OCI-LY3 (cell line): Measurements from ENCODE around the gene MYOF.

Experiments used
- H2AFZ ChIP-seq: fragments of 200-600, 300-600 bp; shearing (Covaris generic); 2 replicates; pipeline ENCODE4 v1.6.0; 2014; ENCODE audit warnings: antibody characterized with exemption, low read depth, low read length
- H3K27ac ChIP-seq: fragments of 200-600, 300-600 bp; sonication (generic); 2 replicates; pipeline ENCODE4 v1.5.1; 2014; ENCODE audit warnings: mild to moderate bottlenecking, low read length, moderate library complexity, mixed read lengths
- H3K27me3 ChIP-seq: fragments of 200-600, 300-600 bp; sonication (generic); 2 replicates; pipeline ENCODE4 v1.6.1; 2014; ENCODE audit warnings: low read depth, low read length, mixed read lengths
- H3K36me3 ChIP-seq: fragments of 200-600, 300-600 bp; sonication (generic); replicated peaks from 2 replicates; pipeline ENCODE3; 2014; ENCODE audit warnings: low read depth, low read length, mixed read lengths
- H3K4me1 ChIP-seq: fragments of 300-600, 200-600 bp; sonication (generic); 2 replicates; pipeline ENCODE4 v1.6.1; 2014; ENCODE audit warnings: low read length, mixed read lengths
- H3K4me2 ChIP-seq: fragments of 200-600, 300-600 bp; sonication (generic); 2 replicates; pipeline ENCODE4 v1.6.1; 2014; ENCODE audit warnings: low read length, mixed read lengths
- H3K4me3 ChIP-seq: fragments of 300-600, 200-600 bp; sonication (generic); 2 replicates; pipeline ENCODE4 v1.5.1; 2014; ENCODE audit warnings: antibody characterized with exemption, mild to moderate bottlenecking, low read length, moderate library complexity
- H3K79me2 ChIP-seq: fragments of 300-600, 200-600 bp; shearing (Covaris generic); 2 replicates; pipeline ENCODE4 v1.6.1; 2014; ENCODE audit warnings: mild to moderate bottlenecking, low read length, mixed read lengths
- H3K9ac ChIP-seq: fragments of 300-600, 200-600 bp; shearing (Covaris generic); 2 replicates; pipeline ENCODE4 v1.6.0; 2014; ENCODE audit warnings: mild to moderate bottlenecking, low read length, moderate library complexity
- H3K9me3 ChIP-seq: fragments of 200-600, 300-600 bp; shearing (Covaris generic); 2 replicates; pipeline ENCODE4 v1.6.1; 2014; ENCODE audit warnings: low read length, mixed read lengths; ENCODE audit not compliant: insufficient read depth
- H4K20me1 ChIP-seq: fragments of 200-600, 300-600 bp; sonication (generic); 2 replicates; pipeline ENCODE4 v1.6.1; 2016; ENCODE audit warnings: low read length, mixed read lengths; ENCODE audit not compliant: insufficient read depth
- EZH2phosphoT487 ChIP-seq: fragments of 200-600 bp; shearing (Covaris generic); IDR thresholded peaks from 2 replicates; pipeline ENCODE4 v1.6.1; 2018; ENCODE audit warnings: antibody characterized with exemption, mixed run types, low read depth
- TF ChIP-seq, protein P1 (sequence below): fragments of 200-600, 300-600 bp; sonication (generic); IDR thresholded peaks from 2 replicates; pipeline ENCODE4 v1.5.1; 2014; ENCODE audit warnings: antibody characterized with exemption, low read length, low read depth

MYOF gene

GRCh38 chr10:93413252-93413689, 68.9 kb downstream of the MYOF start:
- Histone ChIP-seq H3K27me3 (no peaks in the 10 kb centered on the region), H3K4me3 (no peak overlapping the region), H2AFZ (no peak overlapping the region), H3K4me1 (no peaks in the 10 kb centered on the region), H3K36me3 (no peaks in the 10 kb centered on the region), H4K20me1 (no peaks in the 10 kb centered on the region), H3K4me2 (no peak overlapping the region), H3K9me3 (no peaks in the 10 kb centered on the region), H3K79me2 (no peaks in the 10 kb centered on the region), H3K9ac (no peak overlapping the region), H3K27ac (no peak overlapping the region)
- TF ChIP-seq, protein P1, sequence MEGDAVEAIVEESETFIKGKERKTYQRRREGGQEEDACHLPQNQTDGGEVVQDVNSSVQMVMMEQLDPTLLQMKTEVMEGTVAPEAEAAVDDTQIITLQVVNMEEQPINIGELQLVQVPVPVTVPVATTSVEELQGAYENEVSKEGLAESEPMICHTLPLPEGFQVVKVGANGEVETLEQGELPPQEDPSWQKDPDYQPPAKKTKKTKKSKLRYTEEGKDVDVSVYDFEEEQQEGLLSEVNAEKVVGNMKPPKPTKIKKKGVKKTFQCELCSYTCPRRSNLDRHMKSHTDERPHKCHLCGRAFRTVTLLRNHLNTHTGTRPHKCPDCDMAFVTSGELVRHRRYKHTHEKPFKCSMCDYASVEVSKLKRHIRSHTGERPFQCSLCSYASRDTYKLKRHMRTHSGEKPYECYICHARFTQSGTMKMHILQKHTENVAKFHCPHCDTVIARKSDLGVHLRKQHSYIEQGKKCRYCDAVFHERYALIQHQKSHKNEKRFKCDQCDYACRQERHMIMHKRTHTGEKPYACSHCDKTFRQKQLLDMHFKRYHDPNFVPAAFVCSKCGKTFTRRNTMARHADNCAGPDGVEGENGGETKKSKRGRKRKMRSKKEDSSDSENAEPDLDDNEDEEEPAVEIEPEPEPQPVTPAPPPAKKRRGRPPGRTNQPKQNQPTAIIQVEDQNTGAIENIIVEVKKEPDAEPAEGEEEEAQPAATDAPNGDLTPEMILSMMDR, result no peak
- no peak for TF ChIP-seq EZH2phosphoT487

- H3K27ac ChIP-seq, result no peak overlapping the region
- H2AFZ ChIP-seq, result no peak overlapping the region
These were observed 69.3 kb downstream of the MYOF start for GRCh38 chr10:93412801-93413200.

DNA sequence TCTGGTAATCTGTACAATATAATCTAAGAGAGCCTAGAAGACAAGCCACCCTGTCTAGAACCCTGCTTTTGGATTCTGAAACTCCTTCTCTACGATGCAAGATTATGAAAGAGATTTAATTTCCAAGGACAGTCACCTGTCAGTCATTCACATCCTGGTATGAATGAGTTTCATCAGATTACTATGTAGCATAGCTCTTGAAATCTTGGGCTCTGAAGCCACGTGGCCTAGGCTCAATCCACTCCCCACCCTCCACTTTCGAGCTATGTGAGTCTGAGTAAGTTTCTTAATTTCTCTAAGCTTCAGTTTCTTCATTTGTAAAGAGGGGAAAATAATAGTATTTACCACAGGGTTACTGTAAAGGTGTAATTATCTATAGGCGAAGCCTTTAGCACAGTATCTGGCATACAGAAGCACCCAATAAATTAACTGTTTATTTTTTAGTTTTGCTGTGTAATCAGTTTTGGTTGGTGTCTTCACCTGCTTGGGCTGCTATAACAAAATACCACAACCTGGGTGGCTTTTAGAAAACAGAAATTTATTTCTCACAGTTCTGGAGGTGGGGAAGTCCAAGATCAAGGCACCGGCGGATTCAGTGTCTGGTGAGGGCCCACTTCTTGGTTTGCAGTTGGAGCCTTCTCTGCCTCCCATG, 71.3 kb downstream of the MYOF start:
- H3K27ac ChIP-seq, result no peak overlapping the region
- TF ChIP-seq, protein P1, result no peak
- TF ChIP-seq EZH2phosphoT487, result no peak
- H3K79me2 ChIP-seq, result no peaks in the 10 kb centered on the region
- no peaks in the 10 kb centered on the region for H3K9me3 ChIP-seq
- no peaks in the 10 kb centered on the region for H3K36me3 ChIP-seq
- no peak overlapping the region for H3K4me2 ChIP-seq
- no peak overlapping the region for H3K9ac ChIP-seq
- no peak overlapping the region for H2AFZ ChIP-seq
- H3K4me1 ChIP-seq, result no peaks in the 10 kb centered on the region
- H3K27me3 ChIP-seq, result no peaks in the 10 kb centered on the region
- H4K20me1 ChIP-seq, result no peaks in the 10 kb centered on the region
- H3K4me3 ChIP-seq, result no peak overlapping the region

More at GRCh38 chr10:93412801-93413200, 69.3 kb downstream of the MYOF start:
- H3K27me3 ChIP-seq, result no peaks in the 10 kb centered on the region
- TF ChIP-seq, protein P1, result no peak
- no peak for TF ChIP-seq EZH2phosphoT487
- H3K9ac ChIP-seq, result no peak overlapping the region
- H3K36me3 ChIP-seq, result no peaks in the 10 kb centered on the region
- H3K4me3 ChIP-seq, result no peak overlapping the region
- no peaks in the 10 kb centered on the region for H3K79me2 ChIP-seq
- H3K4me2 ChIP-seq, result no peak overlapping the region
- H3K4me1 ChIP-seq, result no peaks in the 10 kb centered on the region
- no peaks in the 10 kb centered on the region for H4K20me1 ChIP-seq
- no peaks in the 10 kb centered on the region for H3K9me3 ChIP-seq

DNA sequence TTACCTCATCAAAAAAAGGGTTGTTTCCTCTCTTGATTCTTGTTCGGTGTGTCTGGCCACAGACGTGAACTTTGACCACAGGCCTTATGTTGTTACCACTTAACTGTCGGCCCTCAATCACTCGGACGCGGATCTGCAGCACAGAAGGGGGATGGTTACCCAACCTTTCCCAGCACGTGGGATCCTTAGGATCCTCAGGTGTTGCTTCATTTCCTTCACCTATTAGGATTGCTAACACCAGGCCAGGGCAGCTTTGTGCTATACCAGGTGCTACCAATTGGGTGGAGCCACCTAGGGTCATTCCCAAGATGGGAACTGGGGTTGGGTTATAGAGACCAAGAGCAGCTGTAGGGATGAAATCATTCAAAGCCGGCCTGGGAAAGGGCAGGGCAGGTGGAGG, 73.4 kb downstream of the MYOF start:
- H2AFZ ChIP-seq, result no peak overlapping the region
- H3K36me3 ChIP-seq, result no peaks in the 10 kb centered on the region
- no peaks in the 10 kb centered on the region for H4K20me1 ChIP-seq
- H3K27ac ChIP-seq, result no peak overlapping the region
- H3K9me3 ChIP-seq, result no peaks in the 10 kb centered on the region
- H3K79me2 ChIP-seq, result no peaks in the 10 kb centered on the region
- no peak overlapping the region for H3K4me2 ChIP-seq
- H3K4me3 ChIP-seq, result no peak overlapping the region
- H3K9ac ChIP-seq, result no peak overlapping the region
- TF ChIP-seq, protein P1, result no peak
- no peak for TF ChIP-seq EZH2phosphoT487
- no peaks in the 10 kb centered on the region for H3K4me1 ChIP-seq
- H3K27me3 ChIP-seq, result no peaks in the 10 kb centered on the region
